HG03039 (cell line): ENCODE measurements around the gene SORCS2.

Experiments used
- ATAC-seq: cut with Tn5 transposase; IDR thresholded peaks from one replicate; pipeline ENCODE4 v1.9.1; 2021; ENCODE audit warnings: mild to moderate bottlenecking, moderate library complexity; ENCODE audit not compliant: unreplicated experiment

Gene SORCS2

GRCh38 chr4:7620086-7620813 is 427.9 kb downstream of the SORCS2 start:
- no peak for ATAC-seq

GRCh38 chr4:7620814-7621176 is 428.5 kb downstream of the SORCS2 start:
- ATAC-seq, result no peak

- ATAC-seq, result no peak
Observed at GRCh38 chr4:7621252-7622035, 429.1 kb downstream of the SORCS2 start.

DNA sequence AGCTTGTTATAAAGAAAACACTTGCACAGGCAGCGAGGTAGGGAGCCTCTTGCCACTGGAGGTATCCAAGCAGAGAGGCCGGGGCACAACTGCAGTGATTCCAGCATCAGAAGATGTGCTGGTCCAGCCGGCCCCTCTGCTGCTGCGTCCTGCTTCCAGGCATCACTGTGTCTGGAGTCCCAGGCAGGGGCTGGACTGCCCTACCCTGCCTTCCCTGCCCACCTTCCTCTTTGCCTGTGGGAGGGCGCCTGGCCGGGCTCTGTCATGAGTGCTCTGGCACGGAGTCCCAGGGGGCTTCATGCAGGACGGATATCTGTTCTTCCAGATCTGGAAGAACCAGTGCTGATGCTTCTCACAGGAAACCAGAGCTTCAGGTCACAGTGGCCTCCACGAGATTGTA is 430.0 kb downstream of the SORCS2 start:
- ATAC-seq, result no peak

DNA sequence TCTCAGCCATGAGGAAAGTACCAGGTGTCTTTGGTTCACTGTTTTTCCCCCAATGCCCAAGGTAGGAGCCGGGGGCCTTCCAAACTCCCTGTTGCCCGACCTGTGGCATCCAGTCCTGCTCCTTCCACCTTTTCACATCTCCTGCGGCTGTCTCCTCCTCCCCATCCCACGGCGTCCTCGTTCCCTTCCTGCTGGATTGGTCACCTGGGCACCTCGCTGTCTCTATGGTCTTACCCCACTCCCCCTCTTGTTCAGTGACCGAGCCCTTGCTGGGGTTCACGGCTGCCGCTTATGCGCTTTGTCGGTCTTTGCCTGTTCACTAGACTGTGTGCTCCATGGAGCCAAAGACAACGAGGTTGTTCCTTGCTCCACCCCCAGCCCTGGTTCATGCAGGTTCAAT is 431.1 kb downstream of the SORCS2 start:
- ATAC-seq, result no peak

GRCh38 chr4:7624396-7624980 is 432.1 kb downstream of the SORCS2 start:
- ATAC-seq, result no peak

- no peak for ATAC-seq
Observed at GRCh38 chr4:7625071-7625470, 432.7 kb downstream of the SORCS2 start.

GRCh38 chr4:7626531-7626930 is 434.2 kb downstream of the SORCS2 start:
- no peak for ATAC-seq

DNA sequence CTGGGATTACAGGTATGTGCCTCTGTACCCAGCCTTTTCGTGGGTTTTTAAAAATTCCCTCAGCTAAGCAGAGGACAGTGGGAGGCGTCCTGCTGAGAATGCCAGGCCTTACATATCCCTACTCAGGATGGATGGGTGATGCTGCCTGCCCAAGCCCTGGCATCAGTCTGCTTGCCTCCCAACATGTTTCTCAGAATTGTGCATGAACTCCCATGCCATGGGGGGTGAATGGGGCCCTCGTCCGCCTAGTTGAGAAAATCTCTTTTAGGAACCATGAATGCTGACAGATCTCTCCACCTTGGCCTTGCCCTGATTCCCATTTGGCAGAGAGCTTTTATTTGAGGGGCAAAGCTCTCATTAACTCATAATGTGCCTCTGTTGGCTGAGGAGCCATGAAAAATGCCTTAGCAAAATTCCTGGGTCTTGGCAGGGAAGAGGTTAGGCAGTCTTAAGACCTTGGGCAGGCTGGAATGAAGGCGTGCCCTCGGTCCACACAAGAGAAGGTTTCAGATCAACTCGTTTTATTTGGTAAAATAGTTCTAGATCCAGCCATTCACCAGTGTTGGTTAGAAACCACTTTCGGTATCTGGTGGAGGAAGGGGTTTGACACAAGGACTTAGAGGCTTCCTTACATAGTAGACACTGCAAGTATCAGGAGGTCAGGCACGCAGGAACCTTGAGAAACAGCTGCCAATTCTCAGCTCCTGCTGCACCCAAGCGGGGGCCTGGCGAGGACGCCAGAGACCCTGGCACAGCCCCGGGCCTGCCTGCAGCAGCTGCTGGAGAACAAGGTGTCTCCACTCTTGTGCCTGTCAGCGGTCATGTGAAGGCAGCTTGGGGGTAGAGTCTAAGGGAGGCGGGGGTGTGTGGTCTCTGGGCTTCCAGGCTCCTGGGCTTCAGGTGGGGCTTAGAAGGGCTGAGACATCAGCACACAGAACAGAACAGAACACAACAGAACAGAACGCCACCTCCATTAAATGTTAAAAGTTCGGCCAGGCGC is 435.2 kb downstream of the SORCS2 start:
- ATAC-seq, result no peak

DNA sequence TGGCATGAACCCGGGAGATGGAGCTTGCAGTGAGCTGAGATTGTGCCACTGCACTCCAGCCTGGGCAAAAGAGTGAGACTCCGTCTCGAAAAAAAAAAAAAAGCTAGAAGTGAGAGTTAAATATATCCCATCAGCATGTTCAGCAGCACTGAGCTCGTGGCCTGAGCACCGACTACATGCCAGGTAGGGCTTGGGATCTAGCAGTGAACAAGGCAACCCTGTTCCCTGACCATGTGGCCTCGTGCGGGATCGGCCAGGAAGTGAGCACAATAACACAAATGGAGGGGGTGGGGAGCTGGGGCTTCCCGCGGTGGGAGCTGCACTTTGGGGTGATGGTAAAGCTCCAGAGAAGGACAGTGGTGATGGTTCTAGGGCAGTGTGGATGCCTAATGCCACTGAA is 436.1 kb downstream of the SORCS2 start:
- no peak for ATAC-seq

GRCh38 chr4:7629501-7630254 is 437.3 kb downstream of the SORCS2 start:
- ATAC-seq, result no peak

GRCh38 chr4:7630568-7631287 is 438.4 kb downstream of the SORCS2 start:
- no peak for ATAC-seq

DNA sequence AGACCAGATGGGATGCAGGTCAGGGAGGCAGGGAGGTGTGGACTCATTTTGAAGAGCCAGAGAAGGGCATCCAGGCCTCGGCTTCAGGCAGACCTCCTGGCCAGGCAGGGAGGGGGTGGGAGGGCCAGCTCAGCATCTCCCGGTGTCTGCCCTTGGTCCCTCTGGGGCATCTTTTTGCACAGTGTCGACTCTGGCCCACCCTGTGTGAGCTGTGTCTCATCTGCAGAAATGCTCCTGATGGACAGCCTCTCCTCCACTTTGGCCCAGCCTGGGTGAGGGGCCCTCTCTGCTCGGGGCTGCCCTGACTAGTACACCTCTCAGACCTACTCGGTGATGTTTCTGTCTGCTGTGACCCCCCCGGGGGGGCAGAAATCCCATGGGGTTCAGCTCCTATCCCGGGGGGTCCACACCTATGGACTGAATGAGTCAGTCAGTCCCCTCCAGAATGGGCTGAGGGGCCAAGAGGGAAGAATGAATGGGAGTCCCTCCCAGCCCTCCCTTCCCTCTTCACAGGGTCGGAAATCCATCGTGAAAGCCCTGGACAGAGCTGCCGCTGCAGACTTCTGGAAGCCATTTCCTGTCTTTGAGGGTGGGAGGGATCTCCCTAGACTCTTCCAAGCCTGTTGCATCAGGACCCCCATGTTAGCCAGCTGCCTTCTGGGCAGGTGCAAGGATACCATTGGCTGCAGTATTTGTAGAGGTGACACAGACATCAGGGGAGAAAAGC is 439.1 kb downstream of the SORCS2 start:
- no peak for ATAC-seq

- ATAC-seq, result no peak
Observed at GRCh38 chr4:7632341-7632740, 440.0 kb downstream of the SORCS2 start.

DNA sequence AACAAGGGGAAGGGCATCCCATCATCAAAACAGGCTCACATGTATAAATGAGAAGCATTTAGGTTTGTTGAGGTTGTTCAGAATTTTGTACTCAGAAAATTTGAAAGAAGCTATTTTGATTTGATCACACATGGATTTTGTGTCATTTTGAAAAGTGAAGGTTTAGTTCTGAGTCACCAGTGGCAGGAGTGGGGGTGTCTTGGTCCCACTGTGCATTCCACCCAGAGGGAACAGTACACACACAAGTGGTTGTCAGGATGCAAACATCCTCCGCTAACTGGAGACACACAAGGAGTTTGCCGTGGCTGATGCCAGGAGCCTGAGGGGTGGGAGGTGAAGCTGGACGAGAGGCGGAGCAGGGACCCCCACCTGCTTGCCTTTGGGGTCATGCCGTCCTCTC is 440.6 kb downstream of the SORCS2 start:
- no peak for ATAC-seq

DNA sequence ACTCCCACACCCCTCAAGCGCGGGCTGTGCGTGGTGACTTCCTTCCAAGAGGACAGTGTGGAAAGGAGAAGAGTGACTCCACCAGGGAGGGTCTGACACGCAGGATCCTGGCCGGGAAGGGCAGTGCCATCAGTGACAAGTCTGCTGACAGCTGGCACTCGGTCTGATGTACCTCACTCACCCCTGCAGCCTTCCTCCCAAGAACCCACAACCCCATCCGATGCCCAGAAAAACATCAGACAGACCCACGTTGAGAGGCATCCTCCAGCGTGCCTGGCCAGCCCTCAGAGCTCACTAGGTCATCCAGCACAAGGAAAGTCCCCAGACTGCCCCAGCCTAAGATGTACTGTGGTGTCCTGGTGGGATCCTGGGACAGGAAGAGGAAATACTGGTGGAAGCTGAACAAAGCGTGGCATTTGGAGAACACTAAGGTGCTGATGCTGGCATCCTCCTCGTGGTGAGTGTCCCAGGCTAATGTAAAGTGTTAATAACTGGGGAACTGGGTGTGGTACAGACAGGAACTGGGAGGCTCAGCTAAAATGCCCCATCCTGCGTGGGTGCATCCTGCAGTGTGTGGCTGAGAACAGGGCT is 442.4 kb downstream of the SORCS2 start:
- ATAC-seq, result no peak

GRCh38 chr4:7635445-7636239 is 443.3 kb downstream of the SORCS2 start:
- ATAC-seq, result no peak

- ATAC-seq, result no peak
Observed at GRCh38 chr4:7636240-7636508, 443.8 kb downstream of the SORCS2 start.
